Skin epidermis (tissue), 12 donors: ENCODE measurements around the gene PPP1R18.

Experiments used
- H3K27ac ChIP-seq, 21 experiments: fragments of 200-600 bp; sonication (generic) in 11 of 21; one replicate each; pipeline ENCODE4 v1.5.0; 2020; ENCODE audit warnings: mild to moderate bottlenecking in 3 of 21, inconsistent platforms in 2 of 21, moderate library complexity in 2 of 21
- H3K4me3 ChIP-seq, 7 experiments: fragments of 200-600 bp; sonication (generic) in 2 of 7; one replicate each; pipeline ENCODE4 v1.5.0; 2020; ENCODE audit warnings: inconsistent platforms in 2 of 7, mild to moderate bottlenecking in 2 of 7, moderate library complexity in 1 of 7

Gene PPP1R18

GRCh38 chr6:30691208-30691847 is 4.9 kb upstream of the PPP1R18 start:
- Histone ChIP-seq H3K4me3 (peak overlapping the region; percentile 48 to 61 (median 56)), H3K27ac (peak overlapping the region in 19 of 21 experiments; percentile 12 to 100 (median 97))

GRCh38 chr6:30690403-30691207 is 4.2 kb upstream of the PPP1R18 start, which contains the start of gene NRM:
NRM (minus strand) TSS chr6:30690984; CDS start chr6:30690974, 10 bp downstream.
- Histone ChIP-seq H3K27ac (peak within 1 kb of the TSS in 20 of 21 experiments; percentile 12 to 100 (median 98)), H3K4me3 (peak within 1 kb of the TSS; percentile 48 to 61 (median 56))

- Histone ChIP-seq H3K27ac (peak overlapping the region in 20 of 21 experiments; percentile 12 to 100 (median 98)), H3K4me3 (peak overlapping the region; percentile 48 to 61 (median 56))
These were observed 3.5 kb upstream of the PPP1R18 start for GRCh38 chr6:30689985-30690384.

GRCh38 chr6:30689022-30689865 is 2.8 kb upstream of the PPP1R18 start:
- Histone ChIP-seq H3K27ac (peak overlapping the region in 20 of 21 experiments; percentile 34 to 100 (median 98)), H3K4me3 (no peak overlapping the region)

- H3K4me3 ChIP-seq: peak overlapping the region in 5 of 7 experiments; percentile 72 to 86 (median 74)
- peak overlapping the region; percentile 6 to 100 (median 98) for H3K27ac ChIP-seq
These were observed 2.1 kb upstream of the PPP1R18 start for GRCh38 chr6:30688569-30688968.

- H3K4me3 ChIP-seq: peak overlapping the region; percentile 51 to 86 (median 74)
- H3K27ac ChIP-seq: peak overlapping the region; percentile 80 to 100 (median 98)
These were observed 1.4 kb upstream of the PPP1R18 start for GRCh38 chr6:30687659-30688431.

- peak overlapping the region; percentile 51 to 86 (median 74) for H3K4me3 ChIP-seq
- H3K27ac ChIP-seq: peak overlapping the region; percentile 94 to 100 (median 98)
These were observed 638 bp upstream of the PPP1R18 start for GRCh38 chr6:30686908-30687658.

GRCh38 chr6:30685157-30686008 is 1.1 kb downstream of the PPP1R18 start:
- peak overlapping the region; percentile 51 to 86 (median 74) for H3K4me3 ChIP-seq
- H3K27ac ChIP-seq: peak overlapping the region; percentile 81 to 100 (median 98)

GRCh38 chr6:30684386-30685156 is 1.9 kb downstream of the PPP1R18 start:
- Histone ChIP-seq H3K4me3 (peak overlapping the region; percentile 51 to 86 (median 74)), H3K27ac (peak overlapping the region; percentile 81 to 100 (median 98))

GRCh38 chr6:30683980-30684338 is 2.5 kb downstream of the PPP1R18 start:
- H3K4me3 ChIP-seq: peak overlapping the region; percentile 51 to 86 (median 74)
- H3K27ac ChIP-seq: peak overlapping the region; percentile 81 to 100 (median 98)

GRCh38 chr6:30683183-30683979 is 3.1 kb downstream of the PPP1R18 start:
- Histone ChIP-seq H3K4me3 (peak overlapping the region; percentile 51 to 86 (median 74)), H3K27ac (peak overlapping the region; percentile 44 to 100 (median 98))

- peak overlapping the region; percentile 51 to 86 (median 74) for H3K4me3 ChIP-seq
- peak overlapping the region; percentile 44 to 100 (median 98) for H3K27ac ChIP-seq
These were observed 4.0 kb downstream of the PPP1R18 start for GRCh38 chr6:30682143-30683117.

- H3K4me3 ChIP-seq: peak overlapping the region; percentile 51 to 86 (median 74)
These were observed 4.7 kb downstream of the PPP1R18 start for GRCh38 chr6:30681766-30682142.

GRCh38 chr6:30679765-30680535 is 6.5 kb downstream of the PPP1R18 start:
- H3K4me3 ChIP-seq: peak overlapping the region in 5 of 7 experiments; percentile 12 to 86 (median 73)
- H3K27ac ChIP-seq: peak overlapping the region in 17 of 21 experiments; percentile 2 to 100 (median 98)

More at GRCh38 chr6:30681766-30682142, 4.7 kb downstream of the PPP1R18 start:
- H3K27ac ChIP-seq: peak overlapping the region in 20 of 21 experiments; percentile 94 to 100 (median 98)
